HL-60 (cell line): ENCODE data around the gene HMCN1.

Experiments
- GABPA ChIP-seq: IDR thresholded peaks from 2 replicates; pipeline ENCODE4 v1.6.1; 2012; ENCODE audit warnings: low read depth
- POLR2AphosphoS5 ChIP-seq: IDR thresholded peaks from 2 replicates; pipeline ENCODE4 v1.6.1; 2012; ENCODE audit warnings: low read depth
- TF ChIP-seq, protein P1 (sequence below): IDR thresholded peaks from one replicate; pipeline ENCODE4 v1.5.1; 2011; ENCODE audit warnings: low read length, control low read depth, inconsistent platforms; ENCODE audit not compliant: insufficient read depth
- TF ChIP-seq, protein P2 (sequence below): IDR thresholded peaks from 2 replicates; pipeline ENCODE4 v1.6.1; 2012; ENCODE audit warnings: low read depth; ENCODE audit not compliant: insufficient replicate concordance

DNA sequence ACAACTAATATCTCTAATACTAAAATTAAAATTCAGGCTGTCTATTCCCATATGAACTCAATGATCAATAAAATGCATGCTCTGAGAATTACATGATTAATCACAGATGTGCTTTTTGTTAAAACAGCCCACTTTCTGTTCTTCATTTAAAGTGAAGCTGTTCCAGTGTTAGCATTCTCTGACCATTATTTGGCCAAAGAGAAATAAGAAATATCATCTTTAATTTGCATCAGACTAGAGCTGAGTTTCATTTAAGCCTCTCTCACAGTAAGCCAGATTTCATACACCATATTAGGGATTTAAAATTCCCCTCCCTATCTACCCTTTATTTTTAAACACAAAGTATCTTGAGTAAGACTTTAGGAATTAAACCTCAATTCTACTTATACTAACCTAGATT, 379.3 kb downstream of the HMCN1 start:
- TF ChIP-seq, protein P1, sequence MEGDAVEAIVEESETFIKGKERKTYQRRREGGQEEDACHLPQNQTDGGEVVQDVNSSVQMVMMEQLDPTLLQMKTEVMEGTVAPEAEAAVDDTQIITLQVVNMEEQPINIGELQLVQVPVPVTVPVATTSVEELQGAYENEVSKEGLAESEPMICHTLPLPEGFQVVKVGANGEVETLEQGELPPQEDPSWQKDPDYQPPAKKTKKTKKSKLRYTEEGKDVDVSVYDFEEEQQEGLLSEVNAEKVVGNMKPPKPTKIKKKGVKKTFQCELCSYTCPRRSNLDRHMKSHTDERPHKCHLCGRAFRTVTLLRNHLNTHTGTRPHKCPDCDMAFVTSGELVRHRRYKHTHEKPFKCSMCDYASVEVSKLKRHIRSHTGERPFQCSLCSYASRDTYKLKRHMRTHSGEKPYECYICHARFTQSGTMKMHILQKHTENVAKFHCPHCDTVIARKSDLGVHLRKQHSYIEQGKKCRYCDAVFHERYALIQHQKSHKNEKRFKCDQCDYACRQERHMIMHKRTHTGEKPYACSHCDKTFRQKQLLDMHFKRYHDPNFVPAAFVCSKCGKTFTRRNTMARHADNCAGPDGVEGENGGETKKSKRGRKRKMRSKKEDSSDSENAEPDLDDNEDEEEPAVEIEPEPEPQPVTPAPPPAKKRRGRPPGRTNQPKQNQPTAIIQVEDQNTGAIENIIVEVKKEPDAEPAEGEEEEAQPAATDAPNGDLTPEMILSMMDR = no peak
- TF ChIP-seq, protein P2, sequence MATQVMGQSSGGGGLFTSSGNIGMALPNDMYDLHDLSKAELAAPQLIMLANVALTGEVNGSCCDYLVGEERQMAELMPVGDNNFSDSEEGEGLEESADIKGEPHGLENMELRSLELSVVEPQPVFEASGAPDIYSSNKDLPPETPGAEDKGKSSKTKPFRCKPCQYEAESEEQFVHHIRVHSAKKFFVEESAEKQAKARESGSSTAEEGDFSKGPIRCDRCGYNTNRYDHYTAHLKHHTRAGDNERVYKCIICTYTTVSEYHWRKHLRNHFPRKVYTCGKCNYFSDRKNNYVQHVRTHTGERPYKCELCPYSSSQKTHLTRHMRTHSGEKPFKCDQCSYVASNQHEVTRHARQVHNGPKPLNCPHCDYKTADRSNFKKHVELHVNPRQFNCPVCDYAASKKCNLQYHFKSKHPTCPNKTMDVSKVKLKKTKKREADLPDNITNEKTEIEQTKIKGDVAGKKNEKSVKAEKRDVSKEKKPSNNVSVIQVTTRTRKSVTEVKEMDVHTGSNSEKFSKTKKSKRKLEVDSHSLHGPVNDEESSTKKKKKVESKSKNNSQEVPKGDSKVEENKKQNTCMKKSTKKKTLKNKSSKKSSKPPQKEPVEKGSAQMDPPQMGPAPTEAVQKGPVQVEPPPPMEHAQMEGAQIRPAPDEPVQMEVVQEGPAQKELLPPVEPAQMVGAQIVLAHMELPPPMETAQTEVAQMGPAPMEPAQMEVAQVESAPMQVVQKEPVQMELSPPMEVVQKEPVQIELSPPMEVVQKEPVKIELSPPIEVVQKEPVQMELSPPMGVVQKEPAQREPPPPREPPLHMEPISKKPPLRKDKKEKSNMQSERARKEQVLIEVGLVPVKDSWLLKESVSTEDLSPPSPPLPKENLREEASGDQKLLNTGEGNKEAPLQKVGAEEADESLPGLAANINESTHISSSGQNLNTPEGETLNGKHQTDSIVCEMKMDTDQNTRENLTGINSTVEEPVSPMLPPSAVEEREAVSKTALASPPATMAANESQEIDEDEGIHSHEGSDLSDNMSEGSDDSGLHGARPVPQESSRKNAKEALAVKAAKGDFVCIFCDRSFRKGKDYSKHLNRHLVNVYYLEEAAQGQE = no peak
- no peak for TF ChIP-seq POLR2AphosphoS5
- TF ChIP-seq GABPA = no peak
